Measurements from ENCODE around the gene ATL3.

The ATL3 gene

DNA sequence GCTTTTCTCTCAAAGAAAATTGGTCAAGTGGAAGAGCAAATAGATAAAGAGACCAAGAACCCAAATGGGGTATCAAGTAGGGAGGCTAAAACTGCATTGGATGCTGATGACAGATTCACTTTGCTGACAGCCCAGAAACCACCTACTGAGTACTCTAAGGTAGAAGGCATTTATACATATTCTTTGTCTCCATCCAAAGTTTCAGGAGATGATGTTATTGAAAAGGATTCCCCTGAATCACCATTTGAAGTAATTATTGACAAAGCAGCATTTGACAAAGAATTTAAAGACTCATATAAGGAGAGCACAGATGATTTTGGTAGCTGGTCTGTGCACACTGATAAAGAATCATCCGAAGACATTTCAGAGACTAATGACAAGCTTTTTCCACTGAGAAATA is 47.8 kb upstream of the ATL3 start:
- H3F3A ChIP-seq (ENCODE audit: insufficient read depth, low read length): no peaks in the 10 kb centered on the region
- no peaks in the 10 kb centered on the region for H4K20me1 ChIP-seq (ENCODE audit: insufficient read depth, low read length)
- H3K4me1 ChIP-seq (ENCODE audit: insufficient read depth, low read length, severe bottlenecking): no peaks in the 10 kb centered on the region
- no peak overlapping the region for H3K9ac ChIP-seq (ENCODE audit: low read length)
- TF ChIP-seq EZH2 (IDR thresholded peaks at IDR 0.05; ENCODE audit: borderline replicate concordance, low read length): no peak
- TF ChIP-seq, protein P1, sequence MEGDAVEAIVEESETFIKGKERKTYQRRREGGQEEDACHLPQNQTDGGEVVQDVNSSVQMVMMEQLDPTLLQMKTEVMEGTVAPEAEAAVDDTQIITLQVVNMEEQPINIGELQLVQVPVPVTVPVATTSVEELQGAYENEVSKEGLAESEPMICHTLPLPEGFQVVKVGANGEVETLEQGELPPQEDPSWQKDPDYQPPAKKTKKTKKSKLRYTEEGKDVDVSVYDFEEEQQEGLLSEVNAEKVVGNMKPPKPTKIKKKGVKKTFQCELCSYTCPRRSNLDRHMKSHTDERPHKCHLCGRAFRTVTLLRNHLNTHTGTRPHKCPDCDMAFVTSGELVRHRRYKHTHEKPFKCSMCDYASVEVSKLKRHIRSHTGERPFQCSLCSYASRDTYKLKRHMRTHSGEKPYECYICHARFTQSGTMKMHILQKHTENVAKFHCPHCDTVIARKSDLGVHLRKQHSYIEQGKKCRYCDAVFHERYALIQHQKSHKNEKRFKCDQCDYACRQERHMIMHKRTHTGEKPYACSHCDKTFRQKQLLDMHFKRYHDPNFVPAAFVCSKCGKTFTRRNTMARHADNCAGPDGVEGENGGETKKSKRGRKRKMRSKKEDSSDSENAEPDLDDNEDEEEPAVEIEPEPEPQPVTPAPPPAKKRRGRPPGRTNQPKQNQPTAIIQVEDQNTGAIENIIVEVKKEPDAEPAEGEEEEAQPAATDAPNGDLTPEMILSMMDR (IDR thresholded peaks at IDR 0.05; ENCODE audit: low read length): no peak
- H3K9me3 ChIP-seq (ENCODE audit: low read length): no peaks in the 10 kb centered on the region
- H3K4me2 ChIP-seq (ENCODE audit: low read length): no peak overlapping the region
- 0 out of 2 replicates have a peak, but pooled peaks cover 17% of the 10 kb centered on the region for H3K36me3 ChIP-seq (ENCODE audit: insufficient read depth, low read length)
- H3K79me2 ChIP-seq (ENCODE audit: insufficient read depth, low read length): peaks cover 32% of the 10 kb centered on the region
- no peak overlapping the region for H3K4me3 ChIP-seq (ENCODE audit: low read depth, low read length, poor library complexity, severe bottlenecking)
- H3K9me2 ChIP-seq (ENCODE audit: low read depth, low read length): no peaks in the 10 kb centered on the region
- no peak overlapping the region for H3K27ac ChIP-seq (ENCODE audit: low read depth, low read length, poor library complexity, severe bottlenecking)
- H3K27me3 ChIP-seq (ENCODE audit: insufficient read depth, low read length): no peaks in the 10 kb centered on the region
- H2AFZ ChIP-seq (ENCODE audit: low read length): no peak overlapping the region

- Histone ChIP-seq H3K4me2 (ENCODE audit: low read length) (no peak overlapping the region), H3F3A (ENCODE audit: insufficient read depth, low read length) (no peaks in the 10 kb centered on the region), H3K9ac (ENCODE audit: low read length) (no peak overlapping the region), H3K79me2 (ENCODE audit: insufficient read depth, low read length) (peaks cover 19% of the 10 kb centered on the region; the same call in 1 of the 2 replicates), H3K4me1 (ENCODE audit: insufficient read depth, low read length, severe bottlenecking) (no peaks in the 10 kb centered on the region), H3K27me3 (ENCODE audit: insufficient read depth, low read length) (no peaks in the 10 kb centered on the region), H3K4me3 (ENCODE audit: low read depth, low read length, poor library complexity, severe bottlenecking) (no peak overlapping the region), H4K20me1 (ENCODE audit: insufficient read depth, low read length) (no peaks in the 10 kb centered on the region), H2AFZ (ENCODE audit: low read length) (no peak overlapping the region), H3K36me3 (ENCODE audit: insufficient read depth, low read length) (0 out of 2 replicates have a peak, but pooled peaks cover 17% of the 10 kb centered on the region), H3K9me3 (ENCODE audit: low read length) (no peaks in the 10 kb centered on the region), H3K9me2 (ENCODE audit: low read depth, low read length) (no peaks in the 10 kb centered on the region), H3K27ac (ENCODE audit: low read depth, low read length, poor library complexity, severe bottlenecking) (no peak overlapping the region)
- no peak for TF ChIP-seq EZH2 (IDR thresholded peaks at IDR 0.05; ENCODE audit: borderline replicate concordance, low read length)
- TF ChIP-seq, protein P1 (IDR thresholded peaks at IDR 0.05; ENCODE audit: low read length): no peak
Observed at GRCh38 chr11:63716046-63716445, 44.9 kb upstream of the ATL3 start.

GRCh38 chr11:63713766-63714165 is 42.6 kb upstream of the ATL3 start:
- H3K4me1 ChIP-seq (ENCODE audit: insufficient read depth, low read length, severe bottlenecking): no peaks in the 10 kb centered on the region
- no peaks in the 10 kb centered on the region for H3K27me3 ChIP-seq (ENCODE audit: insufficient read depth, low read length)
- H2AFZ ChIP-seq (ENCODE audit: low read length): no peak overlapping the region
- no peak overlapping the region for H3K4me2 ChIP-seq (ENCODE audit: low read length)
- H3F3A ChIP-seq (ENCODE audit: insufficient read depth, low read length): no peaks in the 10 kb centered on the region
- H3K36me3 ChIP-seq (ENCODE audit: insufficient read depth, low read length): 0 out of 2 replicates have a peak, but pooled peaks cover 13% of the 10 kb centered on the region
- H3K9ac ChIP-seq (ENCODE audit: low read length): no peak overlapping the region
- no peak for TF ChIP-seq EZH2 (IDR thresholded peaks at IDR 0.05; ENCODE audit: borderline replicate concordance, low read length)
- TF ChIP-seq, protein P1 (IDR thresholded peaks at IDR 0.05; ENCODE audit: low read length): no peak
- H4K20me1 ChIP-seq (ENCODE audit: insufficient read depth, low read length): no peaks in the 10 kb centered on the region
- no peak overlapping the region for H3K4me3 ChIP-seq (ENCODE audit: low read depth, low read length, poor library complexity, severe bottlenecking)
- no peak overlapping the region for H3K27ac ChIP-seq (ENCODE audit: low read depth, low read length, poor library complexity, severe bottlenecking)
- H3K9me2 ChIP-seq (ENCODE audit: low read depth, low read length): no peaks in the 10 kb centered on the region
- no peaks in the 10 kb centered on the region for H3K9me3 ChIP-seq (ENCODE audit: low read length)
- H3K79me2 ChIP-seq (ENCODE audit: insufficient read depth, low read length): peaks cover 32% of the 10 kb centered on the region

All from OCI-LY1 (cell line).